K562 (cell line): ENCODE measurements around the gene FAM50A. TPM values are rescaled to one million over a fixed set of nuclear protein-coding genes. Genes with fewer than 3 reads are reported as not detected.
A peak's percentile ranks its signal among the peaks of the same experiment; 100 is the strongest.

Source experiments
- ATAC-seq: fragments of 200-7000 bp; cut with Tn5 transposase; 3 replicates; pipeline ENCODE4 v1.9.1; 2020; ENCODE audit warnings: moderate library complexity
- BruUV-seq: library from RNA; stranded (reverse); fragments of 400-500 nt; replicated peaks from 2 replicates; lab custom pipeline; 2021; lab: Mats Ljungman, UMichigan
- CTCF ChIA-PET: fragments of 300-600 bp; formaldehyde crosslinking; extraction: SDS; loops from one replicate; lab custom pipeline; 2021; ENCODE audit warnings: low intra/inter-chr PET ratio; lab: Yijun Ruan, JAX
- POLR2A ChIA-PET: fragments of 300-600, 350-650 bp; sonication (Branson Sonifier 250); formaldehyde crosslinking; extraction: SDS; loops from one replicate; lab custom pipeline; 2021; ENCODE audit warnings: antibody characterized with exemption, inconsistent platforms; lab: Yijun Ruan, JAX
- DNase-seq, 4 experiments: peaks; one replicate each; pipeline versions ENCODE4 v3.0.0 to v3.0.0-alpha.2; 2011 to 2018; ENCODE audit warnings: low spot score in 3 of 4, mixed read lengths in 3 of 4; ENCODE audit errors: extremely low read depth in 1 of 4
- FAIRE-seq: peaks from 2 replicates; lab custom pipeline; 2011; peaks lifted over from hg19 to GRCh38; lab: Jason Lieb, UNC
- H2AFZ ChIP-seq: 2 replicates; pipeline ENCODE4 v1.6.0; 2011; ENCODE audit warnings: low read depth, low read length, control low read depth, inconsistent platforms
- H3K27ac ChIP-seq: fragments of 200-600 bp; 3 replicates; pipeline ENCODE4 v1.8.0; 2011; ENCODE audit warnings: low read depth, mild to moderate bottlenecking, control low read depth, inconsistent platforms, low read length, moderate library complexity, mixed read lengths; ENCODE audit errors: extremely low read depth
- H3K27me3 ChIP-seq, 2 experiments: fragments of 300-600 bp in 1 of 2; 2 replicates in 1 of 2; 3 replicates in 1 of 2; pipeline versions ENCODE4 v1.6.0 to v1.8.0; 2011; ENCODE audit warnings: inconsistent platforms in 2 of 2, low read length in 2 of 2, mild to moderate bottlenecking in 1 of 2, mixed read lengths in 1 of 2, moderate library complexity in 1 of 2; ENCODE audit not compliant: control insufficient read depth in 2 of 2, insufficient read depth in 2 of 2
- H3K36me3 ChIP-seq: fragments of 300-600 bp; 3 replicates; pipeline ENCODE4 v1.8.0; 2011; ENCODE audit warnings: mild to moderate bottlenecking, low read length, inconsistent platforms; ENCODE audit not compliant: control insufficient read depth, insufficient read depth
- H3K4me1 ChIP-seq, 2 experiments: fragments of 200-600 bp in 1 of 2; replicated peaks in 1 of 2; 2 replicates in 1 of 2; 3 replicates in 1 of 2; pipeline versions ENCODE4 v1.5.1 to v1.8.0; 2011; ENCODE audit warnings: inconsistent platforms in 2 of 2, low read length in 2 of 2, mild to moderate bottlenecking in 1 of 2, mixed read lengths in 1 of 2, moderate library complexity in 1 of 2; ENCODE audit not compliant: control insufficient read depth in 2 of 2, insufficient read depth in 2 of 2
- H3K4me2 ChIP-seq: 2 replicates; pipeline ENCODE4 v1.6.1; 2011; ENCODE audit warnings: low read length, control low read depth, inconsistent platforms, mixed read lengths; ENCODE audit not compliant: insufficient read depth
- H3K4me3 ChIP-seq: fragments of 200-600 bp; sonication (generic), shearing (Covaris generic); 2 replicates; pipeline ENCODE4 v1.5.1; 2016; ENCODE audit warnings: control low read depth, inconsistent platforms
- H3K79me2 ChIP-seq: fragments of 200-600 bp; 3 replicates; pipeline ENCODE4 v1.8.0; 2011; ENCODE audit warnings: low read length, inconsistent platforms; ENCODE audit not compliant: control insufficient read depth, insufficient read depth
- H3K9ac ChIP-seq, 2 experiments: 2 replicates each; pipeline versions ENCODE4 v1.6.0 to v1.6.1; 2011; ENCODE audit warnings: low read depth in 2 of 2, low read length in 2 of 2, control low read depth in 1 of 2, inconsistent platforms in 1 of 2, mild to moderate bottlenecking in 1 of 2, mixed read lengths in 1 of 2; ENCODE audit not compliant: insufficient read depth in 1 of 2
- H3K9me1 ChIP-seq: one replicate; pipeline ENCODE4 v1.6.0; 2011; ENCODE audit warnings: inconsistent platforms, mild to moderate bottlenecking, low read length, moderate library complexity; ENCODE audit not compliant: control insufficient read depth, insufficient read depth
- H3K9me3 ChIP-seq: replicated peaks from 2 replicates; pipeline ENCODE4 v1.5.1; 2011; ENCODE audit warnings: low read depth, low read length, inconsistent platforms; ENCODE audit not compliant: control insufficient read depth, insufficient read depth
- H4K20me1 ChIP-seq: replicated peaks from 2 replicates; pipeline ENCODE4 v1.6.1; 2011; ENCODE audit warnings: low read length, inconsistent platforms, mixed read lengths; ENCODE audit not compliant: control insufficient read depth, insufficient read depth
- C11orf30 ChIP-seq: fragments of 450-650 bp; IDR thresholded peaks from 2 replicates; pipeline ENCODE4 v1.6.1; 2016; ENCODE audit warnings: low read depth, mild to moderate bottlenecking
- KDM5B ChIP-seq: fragments of 200-600 bp; sonication (generic); IDR thresholded peaks from 2 replicates; pipeline ENCODE4 v1.6.1; 2012; ENCODE audit warnings: low read depth, mild to moderate bottlenecking, moderate library complexity, low read length, control low read depth, inconsistent platforms; ENCODE audit not compliant: insufficient replicate concordance
- MAFK ChIP-seq: IDR thresholded peaks from 2 replicates; pipeline ENCODE4 v1.6.1; 2011; ENCODE audit warnings: low read length, improper control_type of control experiment
- POLR2AphosphoS5 ChIP-seq: IDR thresholded peaks from 2 replicates; pipeline ENCODE4 v1.6.1; 2011; ENCODE audit warnings: mild to moderate bottlenecking, low read depth, low read length, moderate library complexity; ENCODE audit not compliant: control insufficient read depth, insufficient read depth
- POLR3A ChIP-seq: IDR thresholded peaks from 2 replicates; pipeline ENCODE4 v1.6.1; 2011; ENCODE audit warnings: borderline replicate concordance, mild to moderate bottlenecking, moderate library complexity; ENCODE audit not compliant: insufficient read length, insufficient read depth; ENCODE audit errors: extremely low read depth
- SAFB ChIP-seq: fragments of 200-400 bp; formaldehyde crosslinking; IDR thresholded peaks from 2 replicates; pipeline ENCODE4 v1.6.1; 2017; ENCODE audit warnings: low read depth, low read length, borderline replicate concordance
- U2AF2 ChIP-seq: fragments of 200-400 bp; formaldehyde crosslinking; optimal IDR thresholded peaks from 2 replicates; pipeline ENCODE3; 2017; ENCODE audit warnings: low read depth, mild to moderate bottlenecking, low read length
- YY1 ChIP-seq, 3 experiments: IDR thresholded peaks; 2 replicates each; pipeline ENCODE4 v1.6.1; 2011; ENCODE audit warnings: low read length in 2 of 3, mild to moderate bottlenecking in 2 of 3, moderate library complexity in 2 of 3, borderline replicate concordance in 1 of 3, control low read depth in 1 of 3, low read depth in 1 of 3; ENCODE audit not compliant: insufficient read depth in 3 of 3, insufficient replicate concordance in 2 of 3, control insufficient read depth in 1 of 3, insufficient read length in 1 of 3; ENCODE audit errors: extremely low read depth in 1 of 3
- ZNF23 ChIP-seq: fragments of 250-450 bp; sonication (Bioruptor Pico); IDR thresholded peaks from 2 replicates; pipeline ENCODE4 v1.4.0; 2020; ENCODE audit warnings: mild to moderate bottlenecking
- WGBS: fragments of 100-300 bp; shearing (Covaris generic); methylation state at CpG from one replicate; pipeline ENCODE4 v1.1.6; 2016; ENCODE audit warnings: low coverage, mixed read lengths; ENCODE audit not compliant: insufficient coverage; ENCODE audit errors: missing lambda C conversion rate; 5-methylcytosine and 5-hydroxymethylcytosine counted together
- in situ Hi-C: fragments of 300-500 bp; cut with MboI; formaldehyde crosslinking; loops from 4 replicates; pipeline ENCODE4 v1.15.0; 2018; ENCODE audit warnings: inconsistent platforms, mixed read lengths
- intact Hi-C: fragments of 100-400 bp; cut with micrococcal nuclease; formaldehyde crosslinking; loops from 2 replicates; pipeline ENCODE4 v1.14.2; 2022
- polyA plus RNA-seq, 8 experiments: library from polyadenylated mRNA; depleted of rRNA in 4 of 8; stranded (reverse) in 5 of 8; unstranded in 3 of 8; fragments of >200 nt; fragmentation: Nextera tagmentation in 2 of 8; fragmentation: Illumina TruSeq in 1 of 8; extraction: Ambion mirVana in 2 of 8; extraction: Trizol in 1 of 8; gene quantifications; 2 replicates each; pipeline versions ENCODE4 v1.2.1 to v1.2.3, GENCODE V29; 2011 to 2014; ENCODE audit warnings: inconsistent platforms in 1 of 8, missing spikeins in 1 of 8
- total RNA-seq, 7 experiments: library from RNA; depleted of rRNA in 6 of 7; stranded (reverse); fragments of >200 nt in 6 of 7; fragmentation: Illumina TruSeq in 2 of 7; extraction: Trizol in 2 of 7; gene quantifications; 2 replicates each; pipeline versions ENCODE4 v1.2.1 to v1.2.3, GENCODE V29; 2011 to 2021; ENCODE audit warnings: low replicate concordance in 1 of 7
- TF ChIP-seq, protein P1 (sequence below): sonication (generic); formaldehyde crosslinking; IDR thresholded peaks from 2 replicates; pipeline ENCODE4 v1.8.1; 2023; ENCODE audit warnings: missing genetic modification reagents, mild to moderate bottlenecking, borderline replicate concordance
- TF ChIP-seq, protein P2 (sequence below): sonication (generic); formaldehyde crosslinking; IDR thresholded peaks from 2 replicates; pipeline ENCODE4 v1.4.0; 2020; ENCODE audit warnings: mild to moderate bottlenecking, missing genetic modification reagents
- TF ChIP-seq, protein P3 (sequence below): sonication (generic); formaldehyde crosslinking; IDR thresholded peaks from 2 replicates; pipeline ENCODE4 v1.8.0; 2022; ENCODE audit warnings: mild to moderate bottlenecking, missing genetic modification reagents

FAM50A gene
- total and polyA plus RNA-seq, 9 of the 15 experiments (the other 6 are each of a cell fraction or from before 2014, with no cell fraction given): 4.4 to 114 (median 67.3) TPM

DNA sequence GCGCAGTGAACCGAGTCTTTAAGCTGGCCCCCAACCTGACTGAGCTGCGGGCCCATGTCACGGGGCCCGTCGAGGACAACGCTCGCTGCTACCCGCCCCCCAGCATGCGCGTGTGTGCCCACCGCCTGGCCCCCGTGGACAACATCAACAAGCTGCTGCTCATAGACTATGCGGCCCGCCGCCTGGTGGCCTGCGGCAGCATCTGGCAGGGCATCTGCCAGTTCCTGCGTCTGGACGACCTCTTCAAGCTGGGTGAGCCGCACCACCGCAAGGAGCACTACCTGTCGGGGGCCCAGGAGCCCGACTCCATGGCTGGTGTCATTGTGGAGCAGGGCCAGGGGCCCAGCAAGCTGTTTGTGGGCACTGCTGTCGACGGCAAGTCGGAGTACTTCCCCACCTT, 16.4 kb downstream of the FAM50A start:
- Histone ChIP-seq H3K9ac (peak overlapping the region in 1 of 2 experiments; percentile 92; a peak in 2 of 4 replicates), H3K4me1 (peaks cover 7 to 50% of the 10 kb centered on the region in 2 experiments; a peak in 3 of 5 replicates), H3K79me2 (peaks cover 30% of the 10 kb centered on the region), H3K27me3 (no peaks in the 10 kb centered on the region), H3K27ac (no peak overlapping the region), H4K20me1 (peaks cover 3% of the 10 kb centered on the region; the same call in 1 of the 2 replicates), H3K9me1 (no peaks in the 10 kb centered on the region), H2AFZ (no peak overlapping the region), H3K4me2 (0 out of 2 replicates have a peak overlapping the region, but pooled peaks have one; percentile 81), H3K36me3 (peaks cover 45% of the 10 kb centered on the region; the same call in 2 of the 3 replicates), H3K4me3 (no peak overlapping the region; the same call in 1 of the 2 replicates), H3K9me3 (no peaks in the 10 kb centered on the region)
- FAIRE-seq (no peak), ATAC-seq (no peak), DNase-seq (no peak)
- in situ Hi-C loops (no loop called here), intact Hi-C loops (no loop called here)
- ChIA-PET POLR2A (interaction anchor here (0.6 to 2.9 kb wide), 3 partner anchors 12 to 62 kb away, joined by 3 to 10 read pairs (median 3); partner anchors contain the start of gene RPL10), CTCF (no interaction called here)
- WGBS: 92% methylated on average over 12 of the region's 26 CpGs
- no TSS peak for BruUV-seq
- TF ChIP-seq POLR3A (no peak), KDM5B (no peak), MAFK (no peak), ZNF23 (no peak), POLR2AphosphoS5 (no peak), C11orf30 (no peak), YY1 (IDR thresholded peaks at IDR 0.05; ENCODE audit: borderline replicate concordance in 1 of 3, control insufficient read depth in 1 of 3, extremely low read depth in 1 of 3, insufficient read depth in 3 of 3, insufficient read length in 1 of 3, insufficient replicate concordance in 2 of 3, low read depth in 1 of 3, low read length in 2 of 3) (no peak), U2AF2 (no peak), SAFB (no peak)
- TF ChIP-seq, protein P1, sequence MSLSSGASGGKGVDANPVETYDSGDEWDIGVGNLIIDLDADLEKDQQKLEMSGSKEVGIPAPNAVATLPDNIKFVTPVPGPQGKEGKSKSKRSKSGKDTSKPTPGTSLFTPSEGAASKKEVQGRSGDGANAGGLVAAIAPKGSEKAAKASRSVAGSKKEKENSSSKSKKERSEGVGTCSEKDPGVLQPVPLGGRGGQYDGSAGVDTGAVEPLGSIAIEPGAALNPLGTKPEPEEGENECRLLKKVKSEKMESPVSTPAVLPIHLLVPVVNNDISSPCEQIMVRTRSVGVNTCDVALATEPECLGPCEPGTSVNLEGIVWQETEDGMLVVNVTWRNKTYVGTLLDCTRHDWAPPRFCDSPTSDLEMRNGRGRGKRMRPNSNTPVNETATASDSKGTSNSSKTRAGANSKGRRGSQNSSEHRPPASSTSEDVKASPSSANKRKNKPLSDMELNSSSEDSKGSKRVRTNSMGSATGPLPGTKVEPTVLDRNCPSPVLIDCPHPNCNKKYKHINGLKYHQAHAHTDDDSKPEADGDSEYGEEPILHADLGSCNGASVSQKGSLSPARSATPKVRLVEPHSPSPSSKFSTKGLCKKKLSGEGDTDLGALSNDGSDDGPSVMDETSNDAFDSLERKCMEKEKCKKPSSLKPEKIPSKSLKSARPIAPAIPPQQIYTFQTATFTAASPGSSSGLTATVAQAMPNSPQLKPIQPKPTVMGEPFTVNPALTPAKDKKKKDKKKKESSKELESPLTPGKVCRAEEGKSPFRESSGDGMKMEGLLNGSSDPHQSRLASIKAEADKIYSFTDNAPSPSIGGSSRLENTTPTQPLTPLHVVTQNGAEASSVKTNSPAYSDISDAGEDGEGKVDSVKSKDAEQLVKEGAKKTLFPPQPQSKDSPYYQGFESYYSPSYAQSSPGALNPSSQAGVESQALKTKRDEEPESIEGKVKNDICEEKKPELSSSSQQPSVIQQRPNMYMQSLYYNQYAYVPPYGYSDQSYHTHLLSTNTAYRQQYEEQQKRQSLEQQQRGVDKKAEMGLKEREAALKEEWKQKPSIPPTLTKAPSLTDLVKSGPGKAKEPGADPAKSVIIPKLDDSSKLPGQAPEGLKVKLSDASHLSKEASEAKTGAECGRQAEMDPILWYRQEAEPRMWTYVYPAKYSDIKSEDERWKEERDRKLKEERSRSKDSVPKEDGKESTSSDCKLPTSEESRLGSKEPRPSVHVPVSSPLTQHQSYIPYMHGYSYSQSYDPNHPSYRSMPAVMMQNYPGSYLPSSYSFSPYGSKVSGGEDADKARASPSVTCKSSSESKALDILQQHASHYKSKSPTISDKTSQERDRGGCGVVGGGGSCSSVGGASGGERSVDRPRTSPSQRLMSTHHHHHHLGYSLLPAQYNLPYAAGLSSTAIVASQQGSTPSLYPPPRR (CRISPR knock-in tag): no peak
- TF ChIP-seq, protein P2, sequence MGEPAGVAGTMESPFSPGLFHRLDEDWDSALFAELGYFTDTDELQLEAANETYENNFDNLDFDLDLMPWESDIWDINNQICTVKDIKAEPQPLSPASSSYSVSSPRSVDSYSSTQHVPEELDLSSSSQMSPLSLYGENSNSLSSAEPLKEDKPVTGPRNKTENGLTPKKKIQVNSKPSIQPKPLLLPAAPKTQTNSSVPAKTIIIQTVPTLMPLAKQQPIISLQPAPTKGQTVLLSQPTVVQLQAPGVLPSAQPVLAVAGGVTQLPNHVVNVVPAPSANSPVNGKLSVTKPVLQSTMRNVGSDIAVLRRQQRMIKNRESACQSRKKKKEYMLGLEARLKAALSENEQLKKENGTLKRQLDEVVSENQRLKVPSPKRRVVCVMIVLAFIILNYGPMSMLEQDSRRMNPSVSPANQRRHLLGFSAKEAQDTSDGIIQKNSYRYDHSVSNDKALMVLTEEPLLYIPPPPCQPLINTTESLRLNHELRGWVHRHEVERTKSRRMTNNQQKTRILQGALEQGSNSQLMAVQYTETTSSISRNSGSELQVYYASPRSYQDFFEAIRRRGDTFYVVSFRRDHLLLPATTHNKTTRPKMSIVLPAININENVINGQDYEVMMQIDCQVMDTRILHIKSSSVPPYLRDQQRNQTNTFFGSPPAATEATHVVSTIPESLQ (CRISPR knock-in tag): no peak
- TF ChIP-seq, protein P3, sequence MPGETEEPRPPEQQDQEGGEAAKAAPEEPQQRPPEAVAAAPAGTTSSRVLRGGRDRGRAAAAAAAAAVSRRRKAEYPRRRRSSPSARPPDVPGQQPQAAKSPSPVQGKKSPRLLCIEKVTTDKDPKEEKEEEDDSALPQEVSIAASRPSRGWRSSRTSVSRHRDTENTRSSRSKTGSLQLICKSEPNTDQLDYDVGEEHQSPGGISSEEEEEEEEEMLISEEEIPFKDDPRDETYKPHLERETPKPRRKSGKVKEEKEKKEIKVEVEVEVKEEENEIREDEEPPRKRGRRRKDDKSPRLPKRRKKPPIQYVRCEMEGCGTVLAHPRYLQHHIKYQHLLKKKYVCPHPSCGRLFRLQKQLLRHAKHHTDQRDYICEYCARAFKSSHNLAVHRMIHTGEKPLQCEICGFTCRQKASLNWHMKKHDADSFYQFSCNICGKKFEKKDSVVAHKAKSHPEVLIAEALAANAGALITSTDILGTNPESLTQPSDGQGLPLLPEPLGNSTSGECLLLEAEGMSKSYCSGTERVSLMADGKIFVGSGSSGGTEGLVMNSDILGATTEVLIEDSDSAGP (CRISPR knock-in tag): no peak
